ENCODE results near the gene DENND1C. TPM values are rescaled to one million over a fixed set of nuclear protein-coding genes. Genes with fewer than 3 reads are reported as not detected.

DENND1C gene
- total RNA-seq, 1 donor from 2014 or later: not detected

DNA sequence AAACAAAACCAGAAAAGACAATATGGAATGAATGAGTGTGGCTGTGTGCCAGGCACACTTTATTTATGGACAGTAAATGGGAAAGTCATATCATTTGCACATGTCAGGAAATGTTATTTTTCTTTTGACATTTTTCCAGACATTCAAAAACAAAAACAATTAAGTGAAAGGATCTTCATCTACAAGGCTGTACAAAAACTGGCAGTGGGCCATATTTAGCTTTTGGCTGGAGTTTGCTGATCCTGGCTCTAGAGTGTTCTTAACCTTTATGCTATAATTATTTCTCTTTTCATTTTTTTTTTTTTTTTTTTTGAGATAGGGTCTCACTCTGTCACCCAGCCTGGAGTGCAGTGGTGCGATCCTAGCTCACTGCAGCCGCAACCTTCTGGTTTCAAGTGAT is 42.7 kb upstream of the DENND1C start:
- Histone ChIP-seq H4K20me1 (ENCODE audit: low read depth) (no peaks in the 10 kb centered on the region), H3K27me3 (peaks cover 7% of the 10 kb centered on the region), H3K9ac (no peak overlapping the region), H3K4me1 (no peaks in the 10 kb centered on the region), H3K9me3 (ENCODE audit: low read depth) (no peaks in the 10 kb centered on the region), H3K79me2 (ENCODE audit: low read depth) (no peaks in the 10 kb centered on the region), H3K4me2 (no peak overlapping the region), H3K27ac (no peak overlapping the region), H3K4me3 (no peak overlapping the region), H2AFZ (replicated peaks) (no peak overlapping the region), H3F3A (ENCODE audit: low read depth) (peaks cover 9% of the 10 kb centered on the region), H3K36me3 (no peaks in the 10 kb centered on the region)
- Mint-ChIP-seq H3K4me1 (peaks cover under 1% of the 10 kb centered on the region), H3K36me3 (no peaks in the 10 kb centered on the region), H3K9me3 (no peaks in the 10 kb centered on the region), H3K27me3 (ENCODE audit: insufficient read depth, low read depth) (peaks cover 5% of the 10 kb centered on the region), H3K4me3 (no peak overlapping the region), H3K27ac (no peak overlapping the region)
- no peak for DNase-seq (ENCODE audit: low spot score)
- TF ChIP-seq EZH2 (IDR thresholded peaks at IDR 0.05) (no peak), EZH2phosphoT487 (IDR thresholded peaks at IDR 0.05) (no peak)
- TF ChIP-seq, protein P1, sequence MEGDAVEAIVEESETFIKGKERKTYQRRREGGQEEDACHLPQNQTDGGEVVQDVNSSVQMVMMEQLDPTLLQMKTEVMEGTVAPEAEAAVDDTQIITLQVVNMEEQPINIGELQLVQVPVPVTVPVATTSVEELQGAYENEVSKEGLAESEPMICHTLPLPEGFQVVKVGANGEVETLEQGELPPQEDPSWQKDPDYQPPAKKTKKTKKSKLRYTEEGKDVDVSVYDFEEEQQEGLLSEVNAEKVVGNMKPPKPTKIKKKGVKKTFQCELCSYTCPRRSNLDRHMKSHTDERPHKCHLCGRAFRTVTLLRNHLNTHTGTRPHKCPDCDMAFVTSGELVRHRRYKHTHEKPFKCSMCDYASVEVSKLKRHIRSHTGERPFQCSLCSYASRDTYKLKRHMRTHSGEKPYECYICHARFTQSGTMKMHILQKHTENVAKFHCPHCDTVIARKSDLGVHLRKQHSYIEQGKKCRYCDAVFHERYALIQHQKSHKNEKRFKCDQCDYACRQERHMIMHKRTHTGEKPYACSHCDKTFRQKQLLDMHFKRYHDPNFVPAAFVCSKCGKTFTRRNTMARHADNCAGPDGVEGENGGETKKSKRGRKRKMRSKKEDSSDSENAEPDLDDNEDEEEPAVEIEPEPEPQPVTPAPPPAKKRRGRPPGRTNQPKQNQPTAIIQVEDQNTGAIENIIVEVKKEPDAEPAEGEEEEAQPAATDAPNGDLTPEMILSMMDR (IDR thresholded peaks at IDR 0.05): no peak

GRCh38 chr19:6522712-6523111 is 41.1 kb upstream of the DENND1C start:
- Histone ChIP-seq H3K27ac (no peak overlapping the region), H4K20me1 (ENCODE audit: low read depth) (no peaks in the 10 kb centered on the region), H3K4me3 (no peak overlapping the region), H2AFZ (replicated peaks) (no peak overlapping the region), H3K27me3 (no peaks in the 10 kb centered on the region), H3K36me3 (no peaks in the 10 kb centered on the region), H3K9ac (no peak overlapping the region), H3K4me1 (no peaks in the 10 kb centered on the region), H3K9me3 (ENCODE audit: low read depth) (no peaks in the 10 kb centered on the region), H3K4me2 (no peak overlapping the region), H3F3A (ENCODE audit: low read depth) (no peaks in the 10 kb centered on the region), H3K79me2 (ENCODE audit: low read depth) (no peaks in the 10 kb centered on the region)
- no peak overlapping the region for H3K27ac Mint-ChIP-seq
- peaks cover 8% of the 10 kb centered on the region for H3K4me1 Mint-ChIP-seq
- no peaks in the 10 kb centered on the region for H3K36me3 Mint-ChIP-seq
- TF ChIP-seq EZH2phosphoT487 (IDR thresholded peaks at IDR 0.05) (no peak), EZH2 (IDR thresholded peaks at IDR 0.05) (no peak)
- TF ChIP-seq, protein P1 (IDR thresholded peaks at IDR 0.05): no peak
- no peak overlapping the region for H3K4me3 Mint-ChIP-seq
- DNase-seq (ENCODE audit: low spot score): no peak
- H3K9me3 Mint-ChIP-seq: no peaks in the 10 kb centered on the region
- peaks cover 11% of the 10 kb centered on the region for H3K27me3 Mint-ChIP-seq (ENCODE audit: insufficient read depth, low read depth)

DNA sequence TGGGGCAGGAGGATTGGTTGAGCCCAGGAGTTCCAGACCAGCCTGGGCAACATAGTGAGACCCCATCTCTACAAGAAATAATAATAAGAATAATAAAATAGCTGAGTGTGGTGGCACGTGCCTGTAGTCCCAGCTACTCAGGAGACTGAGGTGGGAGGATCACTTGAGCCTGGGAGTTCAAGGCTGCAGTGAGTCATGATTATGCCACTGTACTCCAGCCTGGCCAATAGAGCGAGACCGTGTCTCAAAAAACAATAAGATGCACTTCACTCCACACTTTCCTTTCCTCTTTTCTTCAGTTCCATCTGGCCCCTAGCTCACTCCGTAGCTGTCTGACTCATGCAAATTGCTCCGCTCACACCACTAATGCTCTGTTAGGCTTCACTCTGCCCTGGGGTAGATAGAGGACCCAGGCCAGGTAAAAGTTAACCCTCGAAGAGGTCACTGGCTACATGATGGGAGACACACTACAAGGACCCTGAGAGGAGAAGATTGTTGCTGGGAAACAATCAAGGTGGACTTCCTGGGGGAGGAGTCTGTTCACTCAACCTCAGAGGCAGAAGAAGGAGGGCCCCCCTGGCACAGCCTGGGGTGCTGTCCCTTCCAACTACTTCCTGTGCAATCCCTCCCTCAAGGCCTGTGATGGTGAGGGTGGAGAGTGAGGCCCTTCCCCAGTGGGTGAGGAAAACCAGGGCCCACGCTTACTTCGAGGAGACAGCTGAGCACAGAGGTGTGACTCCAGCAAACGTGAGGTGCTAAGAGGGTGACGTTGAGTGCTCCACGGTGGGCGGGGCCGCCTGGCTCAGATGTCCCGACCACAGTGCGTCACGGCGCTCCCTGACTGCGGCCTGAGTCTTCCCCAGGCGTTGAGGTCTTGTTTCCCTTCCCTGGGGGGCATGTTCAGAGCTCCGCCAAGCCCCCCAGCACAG is 40.4 kb upstream of the DENND1C start:
- H3K9me3 Mint-ChIP-seq: no peaks in the 10 kb centered on the region
- Histone ChIP-seq H3K9ac (no peak overlapping the region), H3K27me3 (no peaks in the 10 kb centered on the region), H4K20me1 (ENCODE audit: low read depth) (no peaks in the 10 kb centered on the region), H3K4me1 (no peaks in the 10 kb centered on the region), H2AFZ (replicated peaks) (no peak overlapping the region), H3K9me3 (ENCODE audit: low read depth) (no peaks in the 10 kb centered on the region), H3K27ac (no peak overlapping the region), H3K4me3 (no peak overlapping the region), H3K36me3 (no peaks in the 10 kb centered on the region), H3F3A (ENCODE audit: low read depth) (no peaks in the 10 kb centered on the region), H3K4me2 (no peak overlapping the region), H3K79me2 (ENCODE audit: low read depth) (no peaks in the 10 kb centered on the region)
- no peak overlapping the region for H3K27ac Mint-ChIP-seq
- peaks cover 12% of the 10 kb centered on the region for H3K4me1 Mint-ChIP-seq
- no peak for DNase-seq (ENCODE audit: low spot score)
- no peaks in the 10 kb centered on the region for H3K36me3 Mint-ChIP-seq
- no peak overlapping the region for H3K4me3 Mint-ChIP-seq
- no peak for TF ChIP-seq EZH2 (IDR thresholded peaks at IDR 0.05)
- TF ChIP-seq, protein P1 (IDR thresholded peaks at IDR 0.05): no peak
- no peak for TF ChIP-seq EZH2phosphoT487 (IDR thresholded peaks at IDR 0.05)
- peaks cover 12% of the 10 kb centered on the region for H3K27me3 Mint-ChIP-seq (ENCODE audit: insufficient read depth, low read depth)

Measured in neural progenitor cell (in vitro differentiated cells).